ENCODE data around the gene PMIS2.

The PMIS2 gene

GRCh38 chr19:35628565-35629331 is 42.8 kb downstream of the PMIS2 start, which contains the start of gene RBM42:
RBM42 (plus strand) TSS chr19:35629036; CDS start chr19:35629154, 118 bp downstream.
- peak; percentile 73 to 98 (median 93) for DNase-seq

- no peak for DNase-seq
Observed at GRCh38 chr19:35629332-35629633, 43.3 kb downstream of the PMIS2 start.

GRCh38 chr19:35633727-35634440 is 47.9 kb downstream of the PMIS2 start:
- DNase-seq: no peak

GRCh38 chr19:35636651-35637050 is 50.7 kb downstream of the PMIS2 start:
- no peak for DNase-seq
